Astrocyte (in vitro differentiated cells and primary cell): Measurements from ENCODE around the gene KRT75. TPM values are rescaled to one million over a fixed set of nuclear protein-coding genes. Genes with fewer than 3 reads are reported as not detected.

Source experiments
- DNase-seq: peaks from one replicate; pipeline ENCODE4 v3.0.0-alpha.2; 2010; ENCODE audit warnings: low read depth
- FAIRE-seq: peaks from 2 replicates; lab custom pipeline; 2011; peaks lifted over from hg19 to GRCh38; lab: Jason Lieb, UNC
- H2AFZ ChIP-seq: 2 replicates; pipeline ENCODE4 v1.6.0; 2012; ENCODE audit warnings: low read depth, low read length, inconsistent platforms
- H3K27ac ChIP-seq: 2 replicates; pipeline ENCODE4 v1.5.1; 2011; ENCODE audit warnings: low read depth, low read length, inconsistent platforms
- H3K27me3 ChIP-seq: 2 replicates; pipeline ENCODE4 v1.6.0; 2011; ENCODE audit warnings: low read length, inconsistent platforms; ENCODE audit not compliant: insufficient read depth
- H3K36me3 ChIP-seq: 2 replicates; pipeline ENCODE4 v1.5.1; 2011; ENCODE audit warnings: low read length, inconsistent platforms; ENCODE audit not compliant: insufficient read depth
- H3K4me1 ChIP-seq: 2 replicates; pipeline ENCODE4 v1.5.1; 2011; ENCODE audit warnings: low read length, inconsistent platforms; ENCODE audit not compliant: insufficient read depth
- H3K4me2 ChIP-seq: 2 replicates; pipeline ENCODE4 v1.6.0; 2012; ENCODE audit warnings: low read length, inconsistent platforms
- H3K4me3 ChIP-seq: 2 replicates; pipeline ENCODE4 v1.5.1; 2011; ENCODE audit warnings: low read depth, mild to moderate bottlenecking, low read length, inconsistent platforms; ENCODE audit not compliant: insufficient read depth
- H3K79me2 ChIP-seq: 2 replicates; pipeline ENCODE4 v1.6.0; 2012; ENCODE audit warnings: mild to moderate bottlenecking, low read length, inconsistent platforms; ENCODE audit not compliant: insufficient read depth
- H3K9ac ChIP-seq: 2 replicates; pipeline ENCODE4 v1.6.0; 2012; ENCODE audit warnings: mild to moderate bottlenecking, low read length, inconsistent platforms
- H3K9me3 ChIP-seq: 2 replicates; pipeline ENCODE4 v1.5.1; 2012; ENCODE audit warnings: low read depth, mild to moderate bottlenecking, low read length, inconsistent platforms; ENCODE audit not compliant: insufficient read depth
- H4K20me1 ChIP-seq: 2 replicates; pipeline ENCODE4 v1.6.0; 2012; ENCODE audit warnings: low read length, inconsistent platforms; ENCODE audit not compliant: insufficient read depth
- H3K27ac Mint-ChIP-seq: one replicate; pipeline ENCODE4 v1.8.0; 2021; ENCODE audit warnings: mild to moderate bottlenecking, mixed read lengths; ENCODE audit not compliant: unreplicated experiment
- H3K27me3 Mint-ChIP-seq: one replicate; pipeline ENCODE4 v1.8.0; 2021; ENCODE audit warnings: low read depth, mixed read lengths; ENCODE audit not compliant: unreplicated experiment
- H3K36me3 Mint-ChIP-seq: one replicate; pipeline ENCODE4 v1.8.0; 2021; ENCODE audit warnings: low read depth, mixed read lengths; ENCODE audit not compliant: unreplicated experiment
- H3K4me1 Mint-ChIP-seq: one replicate; pipeline ENCODE4 v1.8.0; 2021; ENCODE audit warnings: low read depth, mixed read lengths; ENCODE audit not compliant: unreplicated experiment
- H3K4me3 Mint-ChIP-seq: one replicate; pipeline ENCODE4 v1.8.0; 2021; ENCODE audit warnings: mild to moderate bottlenecking, moderate library complexity, mixed read lengths; ENCODE audit not compliant: unreplicated experiment
- H3K9me3 Mint-ChIP-seq: one replicate; pipeline ENCODE4 v1.8.0; 2021; ENCODE audit warnings: mild to moderate bottlenecking, mixed read lengths; ENCODE audit not compliant: unreplicated experiment
- CTCF ChIP-seq: IDR thresholded peaks from 2 replicates; pipeline ENCODE4 v1.5.1; 2011; ENCODE audit warnings: low read depth, mild to moderate bottlenecking, inconsistent platforms, low read length, moderate library complexity; ENCODE audit not compliant: insufficient read depth
- EZH2 ChIP-seq: IDR thresholded peaks from 2 replicates; pipeline ENCODE4 v1.6.1; 2012; ENCODE audit warnings: mild to moderate bottlenecking, low read length, inconsistent platforms; ENCODE audit not compliant: insufficient read depth
- total RNA-seq: library from RNA; stranded (reverse); gene quantifications from 2 replicates; pipeline ENCODE4 v1.2.1, GENCODE V29; 2021

The KRT75 gene
- total RNA-seq, 1 donor from 2014 or later = not detected

DNA sequence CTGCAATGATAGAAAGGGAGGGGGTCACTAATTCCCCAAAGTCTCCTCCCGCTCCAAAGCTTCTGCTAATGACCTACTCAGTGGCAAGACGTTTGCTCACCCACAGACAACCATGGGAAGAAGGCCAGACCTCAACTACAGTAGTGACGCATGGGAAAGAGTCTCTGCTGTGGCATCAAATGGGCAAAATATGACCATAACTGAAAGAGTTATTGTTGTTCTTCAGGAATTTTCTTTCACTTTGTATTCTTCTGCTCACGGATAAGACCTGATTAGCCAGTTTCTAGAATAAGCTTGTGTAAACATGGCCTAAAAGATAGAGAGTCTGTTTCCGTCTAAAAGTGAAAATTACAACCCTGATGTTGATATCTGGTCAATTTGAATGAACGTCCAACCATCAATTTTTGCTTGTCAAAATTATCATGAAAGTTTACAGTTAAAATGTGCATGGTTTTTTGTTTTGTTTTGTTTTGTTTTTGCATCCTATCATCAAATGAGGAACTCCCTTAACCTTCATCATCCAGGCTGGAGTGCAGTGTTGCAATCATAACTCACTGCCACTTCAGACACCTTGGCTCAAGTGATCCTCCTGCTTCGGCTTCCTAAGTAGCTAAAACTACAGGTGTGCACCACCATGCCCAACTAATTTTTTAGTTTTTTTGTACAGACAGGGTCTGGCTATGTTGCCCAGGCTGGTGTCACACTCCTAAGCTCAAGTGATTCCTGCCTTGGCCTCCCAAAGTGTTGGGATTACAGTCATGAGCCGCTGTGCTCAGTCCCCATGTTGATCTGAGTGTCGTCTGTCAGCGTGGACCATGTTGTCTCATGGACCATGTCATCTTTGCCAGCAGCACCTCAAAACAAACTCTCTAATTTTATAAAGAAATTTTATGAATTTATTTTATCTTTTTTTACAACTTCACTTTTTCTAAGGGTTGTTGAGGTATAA is 10.8 kb upstream of the KRT75 start:
- DNase-seq (peak; percentile 62), FAIRE-seq (no peak)
- Mint-ChIP-seq H3K4me3 (no peak overlapping the region), H3K27ac (no peak overlapping the region), H3K27me3 (peaks cover 15% of the 10 kb centered on the region), H3K4me1 (peaks cover 39% of the 10 kb centered on the region), H3K36me3 (no peaks in the 10 kb centered on the region), H3K9me3 (no peaks in the 10 kb centered on the region)
- Histone ChIP-seq H3K4me3 (no peak overlapping the region), H3K9me3 (no peaks in the 10 kb centered on the region), H3K36me3 (no peaks in the 10 kb centered on the region), H3K4me1 (peaks cover 39% of the 10 kb centered on the region), H3K4me2 (no peak overlapping the region), H3K79me2 (no peaks in the 10 kb centered on the region), H2AFZ (no peak overlapping the region), H3K9ac (no peak overlapping the region), H3K27ac (no peak overlapping the region), H3K27me3 (no peaks in the 10 kb centered on the region), H4K20me1 (no peaks in the 10 kb centered on the region)
- no peak for TF ChIP-seq EZH2
- TF ChIP-seq CTCF = no peak

- H3K9me3 Mint-ChIP-seq = no peaks in the 10 kb centered on the region
- no peak overlapping the region for H2AFZ ChIP-seq
- H3K36me3 Mint-ChIP-seq = no peaks in the 10 kb centered on the region
Observed at GRCh38 chr12:52443966-52444365, 9.8 kb upstream of the KRT75 start.

More at GRCh38 chr12:52443966-52444365, 9.8 kb upstream of the KRT75 start:
- DNase-seq (no peak), FAIRE-seq (no peak)
- Histone ChIP-seq H4K20me1 (no peaks in the 10 kb centered on the region), H3K36me3 (no peaks in the 10 kb centered on the region), H3K27me3 (no peaks in the 10 kb centered on the region), H3K4me1 (peaks cover 41% of the 10 kb centered on the region), H3K9me3 (no peaks in the 10 kb centered on the region), H3K79me2 (no peaks in the 10 kb centered on the region), H3K9ac (no peak overlapping the region), H3K4me3 (no peak overlapping the region), H3K27ac (no peak overlapping the region), H3K4me2 (no peak overlapping the region)
- H3K27ac Mint-ChIP-seq = no peak overlapping the region
- peaks cover 41% of the 10 kb centered on the region for H3K4me1 Mint-ChIP-seq
- no peak overlapping the region for H3K4me3 Mint-ChIP-seq
- no peak for TF ChIP-seq CTCF
- TF ChIP-seq EZH2 = no peak
- peaks cover 9% of the 10 kb centered on the region for H3K27me3 Mint-ChIP-seq
